HL-60 (cell line): Measurements from ENCODE around the gene ATP8A2.

Source experiments
- DNase-seq, 2 experiments: peaks; one replicate each; pipeline ENCODE4 v3.0.0-alpha.2; 2010 to 2020; ENCODE audit warnings: low read depth in 1 of 2, low spot score in 1 of 2
- H3K27ac ChIP-seq: fragments of 250-450 bp; sonication (Bioruptor Pico); replicated peaks from 2 replicates; pipeline ENCODE4 v1.5.1; 2020; ENCODE audit warnings: mild to moderate bottlenecking, moderate library complexity
- H3K27me3 ChIP-seq: fragments of 250-450 bp; sonication (Bioruptor Pico); 2 replicates; pipeline ENCODE4 v1.5.1; 2021; ENCODE audit warnings: mild to moderate bottlenecking, moderate library complexity; ENCODE audit not compliant: insufficient read depth, poor library complexity, severe bottlenecking
- H3K4me3 ChIP-seq: replicated peaks from 2 replicates; pipeline ENCODE4 v1.5.1; 2011; ENCODE audit warnings: mild to moderate bottlenecking, control low read depth, low read length; ENCODE audit not compliant: insufficient read depth
- CTCF ChIP-seq: IDR thresholded peaks from one replicate; pipeline ENCODE4 v1.5.1; 2011; ENCODE audit warnings: low read length, control low read depth, inconsistent platforms; ENCODE audit not compliant: insufficient read depth
- GABPA ChIP-seq: IDR thresholded peaks from 2 replicates; pipeline ENCODE4 v1.6.1; 2012; ENCODE audit warnings: low read depth
- POLR2AphosphoS5 ChIP-seq: IDR thresholded peaks from 2 replicates; pipeline ENCODE4 v1.6.1; 2012; ENCODE audit warnings: low read depth
- REST ChIP-seq: IDR thresholded peaks from 2 replicates; pipeline ENCODE4 v1.6.1; 2012; ENCODE audit warnings: low read depth; ENCODE audit not compliant: insufficient replicate concordance
- SPI1 ChIP-seq: IDR thresholded peaks from 2 replicates; pipeline ENCODE4 v1.6.1; 2012; ENCODE audit warnings: low read depth, mild to moderate bottlenecking, borderline replicate concordance

The ATP8A2 gene

GRCh38 chr13:25862156-25862555, 490.4 kb downstream of the ATP8A2 start:
- no peak overlapping the region for H3K4me3 ChIP-seq

GRCh38 chr13:25864116-25864515, 492.3 kb downstream of the ATP8A2 start:
- no peaks in the 10 kb centered on the region for H3K27me3 ChIP-seq
- TF ChIP-seq CTCF (no peak), GABPA (no peak), SPI1 (no peak), REST (no peak), POLR2AphosphoS5 (no peak)
- no peak overlapping the region for H3K27ac ChIP-seq
- DNase-seq, result no peak
- H3K4me3 ChIP-seq, result no peak overlapping the region

More at GRCh38 chr13:25862156-25862555, 490.4 kb downstream of the ATP8A2 start:
- Histone ChIP-seq H3K27me3 (no peaks in the 10 kb centered on the region), H3K27ac (no peak overlapping the region)
- TF ChIP-seq SPI1 (no peak), CTCF (no peak), POLR2AphosphoS5 (no peak), GABPA (no peak), REST (no peak)
- no peak for DNase-seq

- H3K27ac ChIP-seq, result no peak overlapping the region
- no peak for DNase-seq
- H3K27me3 ChIP-seq, result no peaks in the 10 kb centered on the region
- TF ChIP-seq SPI1 (peak; percentile 82), CTCF (no peak), REST (no peak)
- no peak overlapping the region for H3K4me3 ChIP-seq
These were observed 493.2 kb downstream of the ATP8A2 start for GRCh38 chr13:25864936-25865335.
